ENCODE results near the gene GDI1.
A peak's percentile ranks its signal among the peaks of the same experiment; 100 is the strongest.

GDI1 gene

GRCh38 chrX:154436374-154436982 lies 476 bp upstream of the GDI1 start (continued):
- no peak for TF ChIP-seq CREB5 (CRISPR knock-in tag; IDR thresholded peaks at IDR 0.05; ENCODE audit: low read depth)

GRCh38 chrX:154437971-154438893 lies 1.3 kb downstream of the GDI1 start:
- peak; percentile 11 for ATAC-seq
- TF ChIP-seq BACH2 (CRISPR knock-in tag; IDR thresholded peaks at IDR 0.05; ENCODE audit: borderline replicate concordance) = no peak
- TF ChIP-seq ZNF8 (CRISPR knock-in tag; IDR thresholded peaks at IDR 0.05) = no peak
- no peak for TF ChIP-seq ZNF70 (CRISPR knock-in tag; IDR thresholded peaks at IDR 0.05)
- TF ChIP-seq ZFP30 (CRISPR knock-in tag; IDR thresholded peaks at IDR 0.05) = no peak
- TF ChIP-seq OSR1 (CRISPR knock-in tag; IDR thresholded peaks at IDR 0.05) = no peak
- no peak for TF ChIP-seq ESRRG (CRISPR knock-in tag; IDR thresholded peaks at IDR 0.05)
- TF ChIP-seq TSHZ2 (CRISPR knock-in tag; IDR thresholded peaks at IDR 0.05) = no peak
- TF ChIP-seq CSRNP3 (CRISPR knock-in tag; IDR thresholded peaks at IDR 0.05) = no peak
- TF ChIP-seq RARB (CRISPR knock-in tag; IDR thresholded peaks at IDR 0.05) = no peak
- TF ChIP-seq ISL1 (CRISPR knock-in tag; IDR thresholded peaks at IDR 0.05) = no peak
- TF ChIP-seq ZC3H10 (CRISPR knock-in tag; IDR thresholded peaks at IDR 0.05) = no peak
- no peak for TF ChIP-seq ZFP3 (CRISPR knock-in tag; IDR thresholded peaks at IDR 0.05)
- TF ChIP-seq POU6F1 (CRISPR knock-in tag; IDR thresholded peaks at IDR 0.05; ENCODE audit: borderline replicate concordance, low read depth) = no peak

GRCh38 chrX:154439841-154440240 lies 2.9 kb downstream of the GDI1 start:
- ATAC-seq = no peak
- TF ChIP-seq TCF4 (CRISPR knock-in tag; IDR thresholded peaks at IDR 0.05; ENCODE audit: borderline replicate concordance) (no peak), ISL1 (CRISPR knock-in tag; IDR thresholded peaks at IDR 0.05) (no peak), SNAI2 (CRISPR knock-in tag; IDR thresholded peaks at IDR 0.05) (no peak), ARNTL (CRISPR knock-in tag; IDR thresholded peaks at IDR 0.05; ENCODE audit: borderline replicate concordance, low read depth) (no peak), ZFP30 (CRISPR knock-in tag; IDR thresholded peaks at IDR 0.05) (no peak), OSR1 (CRISPR knock-in tag; IDR thresholded peaks at IDR 0.05) (no peak), ZNF565 (CRISPR knock-in tag; conservative IDR thresholded peaks at IDR 0.05; ENCODE audit: low read depth) (no peak), ZNF8 (CRISPR knock-in tag; IDR thresholded peaks at IDR 0.05) (no peak), GLIS3 (CRISPR knock-in tag; IDR thresholded peaks at IDR 0.05) (no peak), BACH2 (CRISPR knock-in tag; IDR thresholded peaks at IDR 0.05; ENCODE audit: borderline replicate concordance) (no peak), ESRRG (CRISPR knock-in tag; IDR thresholded peaks at IDR 0.05) (no peak)

All from SK-N-SH treated with all-trans-retinoic acid at 6 μM for 48 hours (cell line).